Activated CD4-positive, alpha-beta T cell treated with anti-CD3 and anti-CD28 coated beads for 1 hour (primary cell): ENCODE results near the gene RBM19.

Experiments
- DNase-seq: peaks from one replicate; pipeline ENCODE4 v3.0.0-alpha.2; 2020

The RBM19 gene

DNA sequence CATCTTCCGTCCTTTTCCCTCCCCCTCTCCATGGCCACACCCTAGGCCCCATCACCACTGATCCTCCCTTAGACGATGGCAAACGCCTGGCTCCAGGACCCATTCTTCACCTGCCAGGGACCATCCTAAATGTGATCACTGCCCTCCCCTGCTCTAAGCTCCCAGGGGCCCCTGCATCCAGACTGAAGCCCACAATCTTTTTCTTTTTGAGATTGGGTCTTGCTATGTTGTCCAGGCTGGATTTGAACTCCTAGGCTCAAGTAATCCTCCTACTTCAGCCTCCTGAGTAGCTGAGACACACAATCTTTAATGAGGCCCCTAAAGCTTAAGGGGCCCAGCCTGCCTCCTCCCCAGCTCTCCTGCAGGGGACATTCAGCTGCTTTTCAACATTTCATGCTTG lies 15.3 kb downstream of the RBM19 start:
- DNase-seq: no peak

DNA sequence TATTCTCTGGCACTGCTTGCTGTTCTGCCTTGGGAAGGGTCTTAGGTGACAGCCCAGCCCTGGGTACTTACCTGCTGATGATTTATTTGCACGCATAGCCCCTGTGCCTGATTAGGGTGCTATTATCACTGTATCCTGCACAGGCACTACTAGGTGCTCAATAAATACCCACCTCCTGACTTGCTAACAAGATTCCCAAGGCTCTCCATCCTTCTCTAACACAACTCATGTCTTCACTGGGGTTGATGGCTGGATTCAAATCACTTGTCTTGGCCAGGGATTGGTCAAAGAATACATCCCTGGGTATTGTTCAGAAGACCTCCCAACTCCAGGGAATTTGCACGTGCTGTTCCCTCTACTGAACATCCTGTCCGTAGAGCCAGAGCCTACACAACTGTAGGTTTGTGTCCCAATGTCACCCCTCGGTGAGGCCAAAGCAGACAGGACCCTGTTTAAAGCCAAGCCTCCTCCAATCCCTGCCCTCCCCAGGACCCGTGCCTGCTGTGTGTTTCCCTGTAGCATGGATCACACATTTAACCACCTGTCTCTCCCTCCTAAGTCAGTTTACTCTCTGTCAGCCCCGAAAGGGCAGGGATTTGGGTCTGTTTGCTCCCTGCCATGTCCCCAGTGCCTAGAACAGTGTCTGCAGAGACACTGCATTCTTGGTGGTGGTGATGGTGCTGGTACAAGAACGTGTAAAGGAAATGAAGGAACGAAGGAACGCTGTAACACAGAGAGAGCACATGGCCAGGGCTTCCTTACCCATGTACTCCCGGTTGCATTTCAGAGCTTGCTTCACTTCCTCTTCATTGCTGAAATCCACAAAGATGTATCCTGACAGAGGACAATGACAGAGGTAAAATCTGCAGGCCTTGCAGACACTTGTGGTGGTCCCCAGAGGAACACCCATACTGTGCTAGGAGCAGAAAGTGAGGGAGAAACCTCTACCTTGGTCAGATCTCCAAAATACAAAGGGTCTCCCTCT lies 16.5 kb downstream of the RBM19 start:
- no peak for DNase-seq

DNA sequence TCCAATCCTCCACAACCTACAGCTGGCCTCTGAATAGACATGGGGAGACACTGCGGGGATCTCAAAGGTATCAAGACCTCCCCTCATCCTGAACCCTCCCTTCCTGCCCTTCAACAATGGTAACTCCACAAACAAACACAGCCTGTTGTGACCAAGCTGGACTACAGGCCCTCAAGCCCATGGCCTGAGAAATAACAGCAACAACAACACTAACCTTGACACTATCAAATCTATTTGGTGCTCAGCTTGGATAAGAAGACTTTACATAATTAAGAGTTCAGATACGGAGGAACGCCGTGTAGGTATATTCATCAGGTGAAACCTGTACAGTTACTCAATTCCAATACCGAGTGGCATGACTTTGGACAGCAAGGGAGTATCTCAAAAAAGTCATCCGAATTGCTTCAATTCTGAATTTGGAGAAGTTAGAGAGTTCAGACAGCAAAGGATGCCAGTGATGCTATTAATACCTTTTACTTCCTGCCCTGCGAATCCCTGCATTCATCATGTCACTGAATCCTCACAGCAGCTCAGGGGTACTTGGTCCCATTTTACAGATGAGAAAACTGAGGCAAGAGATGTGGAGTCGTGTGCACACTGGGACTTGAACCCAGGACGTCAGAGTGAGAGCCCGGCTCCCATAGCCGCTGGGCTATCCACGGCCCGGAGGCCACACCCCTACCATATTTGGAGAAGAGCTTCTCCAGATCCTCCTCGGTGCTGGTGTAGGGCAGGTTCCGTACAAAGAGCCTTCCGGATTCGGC lies 17.8 kb downstream of the RBM19 start:
- no peak for DNase-seq

DNA sequence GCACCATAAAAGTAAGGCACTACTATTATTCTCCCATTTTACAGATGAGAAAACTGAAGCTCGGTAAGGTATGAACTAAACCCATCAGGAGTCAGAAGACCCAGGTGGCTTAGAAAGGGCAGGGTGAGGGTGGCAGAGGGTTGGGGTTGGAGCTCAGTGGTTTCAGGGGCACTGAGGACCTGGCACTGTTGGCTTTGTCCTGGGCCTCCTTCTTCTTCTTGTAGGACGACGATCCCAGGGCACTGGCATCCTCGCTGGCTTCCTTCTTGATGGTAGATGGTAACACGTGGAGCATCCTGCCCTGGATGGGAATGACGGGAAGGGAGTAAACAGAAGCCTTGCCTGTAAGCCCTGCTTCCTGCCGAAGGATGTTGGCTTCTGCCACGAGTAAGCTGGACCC lies 19.9 kb downstream of the RBM19 start:
- DNase-seq: no peak

DNA sequence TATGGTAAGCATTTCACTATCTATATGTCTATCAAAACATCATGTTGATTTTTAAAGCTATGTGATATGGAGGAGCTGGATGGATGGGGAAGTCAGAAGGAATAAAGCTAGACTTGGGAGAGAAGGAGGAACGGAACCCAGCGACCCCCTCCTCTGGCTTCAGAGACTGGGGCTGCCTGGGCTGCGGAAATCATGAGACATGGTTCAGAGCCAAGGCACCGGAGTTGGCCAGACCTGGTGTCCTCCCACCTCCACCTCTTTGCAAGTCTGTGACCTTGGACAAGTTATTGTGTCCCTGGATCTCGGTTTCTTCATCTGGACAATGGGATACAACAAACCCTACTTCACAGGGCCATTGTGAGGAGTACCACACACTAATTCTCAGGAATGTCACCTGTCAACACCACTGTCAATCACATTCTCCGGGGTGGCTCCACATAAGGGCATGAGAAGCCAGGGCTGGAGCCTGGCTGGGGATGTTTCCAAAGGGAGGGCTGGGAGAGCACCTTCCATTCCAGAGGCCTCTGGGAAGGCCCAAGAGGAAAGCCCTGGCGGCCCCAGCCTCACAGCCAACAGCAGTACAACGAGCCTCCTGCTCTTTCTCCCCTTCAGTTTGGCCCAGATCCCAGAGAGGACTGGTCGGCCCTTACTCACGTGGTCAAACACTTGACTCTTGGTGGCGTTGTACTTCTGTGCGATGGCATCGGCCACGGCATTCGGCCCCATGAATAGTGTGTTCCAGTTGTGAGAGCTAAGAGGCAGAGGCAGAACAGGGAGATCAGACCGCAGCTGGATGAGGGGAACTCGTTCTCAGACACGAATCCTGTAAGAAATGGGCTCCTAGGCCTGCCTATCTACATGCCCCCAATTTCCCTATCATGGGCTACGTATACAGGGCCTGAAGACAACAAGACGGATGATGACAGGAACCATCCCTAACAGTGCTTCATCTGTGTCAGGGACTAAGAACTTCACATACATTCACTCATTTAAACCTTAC lies 20.7 kb downstream of the RBM19 start:
- DNase-seq: no peak

DNA sequence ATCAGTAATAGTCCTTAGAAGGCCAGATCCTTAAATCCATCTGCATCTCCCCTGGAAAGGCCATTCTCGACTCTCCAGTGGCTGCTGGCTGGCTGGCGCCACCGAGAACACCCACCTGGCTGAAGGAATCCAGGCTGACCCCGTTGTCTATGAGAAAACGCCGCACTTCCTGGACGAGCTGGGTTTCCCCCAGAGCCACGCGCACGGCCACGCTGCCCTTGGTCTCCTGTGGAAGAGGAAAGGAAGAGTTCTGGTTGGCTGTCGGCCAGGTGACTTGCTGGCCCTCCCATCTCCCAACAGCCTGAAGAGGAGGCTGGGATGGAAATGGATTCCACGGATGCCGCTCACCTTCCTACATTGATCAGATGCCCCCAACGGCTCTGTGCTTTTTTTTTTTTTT lies 23.9 kb downstream of the RBM19 start:
- no peak for DNase-seq

DNA sequence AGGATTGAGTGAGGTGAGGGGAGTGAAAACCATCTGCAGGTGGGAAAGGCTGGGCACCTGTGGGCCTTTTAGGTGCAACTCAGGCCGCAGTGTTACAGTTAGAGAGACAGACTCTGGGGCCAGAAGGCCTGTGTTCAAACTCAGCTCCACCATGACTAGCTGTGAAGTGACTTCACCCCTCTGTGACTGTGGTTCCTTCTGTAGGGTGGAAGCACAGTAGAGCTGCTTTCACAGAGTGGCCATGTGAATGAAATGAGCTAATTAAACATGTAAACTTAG lies 25.0 kb downstream of the RBM19 start:
- DNase-seq: no peak

DNA sequence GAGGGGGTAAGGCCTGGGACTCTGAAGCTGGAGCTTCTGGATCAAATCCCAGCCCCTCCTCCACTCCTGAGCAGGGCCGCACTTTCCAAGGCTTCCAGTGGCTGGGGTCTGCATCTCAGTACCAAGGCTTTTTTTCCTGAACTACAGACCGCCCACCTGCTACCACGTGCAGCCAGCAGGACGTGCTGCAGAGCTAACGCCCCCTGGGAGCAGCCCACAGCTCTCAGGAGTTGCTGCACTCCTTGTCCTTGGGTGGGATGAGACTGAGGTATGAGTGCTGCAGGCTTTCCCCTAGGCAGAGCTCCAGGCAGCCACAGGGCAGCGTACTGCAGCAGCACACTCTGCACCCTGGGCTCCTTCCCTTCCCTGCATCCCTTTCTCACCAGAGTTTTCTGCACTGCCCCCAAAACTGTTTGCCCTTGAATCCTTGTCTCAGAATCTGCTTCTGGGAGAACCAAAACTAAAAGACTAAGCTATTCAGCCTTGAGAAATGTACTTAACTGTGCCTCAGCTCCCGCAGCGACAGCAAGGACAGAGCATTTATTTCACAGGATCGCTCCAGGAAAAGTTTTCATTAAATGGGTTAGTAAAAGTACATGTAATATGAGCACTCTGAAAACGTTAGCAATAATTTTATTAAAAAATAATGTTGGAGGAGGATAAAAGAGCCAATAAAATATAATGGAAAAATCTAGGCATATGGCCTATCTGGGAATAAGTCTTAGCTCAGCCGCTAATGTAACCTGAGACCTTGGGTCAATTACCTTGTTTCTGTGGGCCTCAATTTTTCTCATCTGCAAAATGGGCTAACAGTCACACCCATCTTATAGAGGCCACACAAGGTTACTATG lies 25.5 kb downstream of the RBM19 start:
- DNase-seq: no peak

DNA sequence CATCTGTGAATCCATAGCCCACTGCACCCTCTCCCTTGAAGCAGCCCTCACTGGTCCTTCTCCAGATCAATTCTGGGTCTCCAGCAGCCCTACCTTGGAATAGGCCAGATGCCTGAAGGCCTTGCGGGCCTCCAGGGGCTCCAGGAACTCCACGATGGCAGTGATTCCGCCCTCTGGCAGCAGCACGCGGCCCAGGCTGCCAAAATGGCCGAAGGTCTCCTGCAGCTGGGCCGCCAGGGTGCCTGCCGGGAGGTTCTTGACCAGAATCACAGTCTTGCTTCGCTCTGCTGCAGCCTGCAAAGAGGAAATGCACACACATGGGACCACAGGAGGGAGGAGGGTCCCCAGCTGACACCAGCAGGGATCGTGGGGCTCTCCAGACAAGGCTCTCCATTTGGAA lies 26.3 kb downstream of the RBM19 start:
- no peak for DNase-seq

DNA sequence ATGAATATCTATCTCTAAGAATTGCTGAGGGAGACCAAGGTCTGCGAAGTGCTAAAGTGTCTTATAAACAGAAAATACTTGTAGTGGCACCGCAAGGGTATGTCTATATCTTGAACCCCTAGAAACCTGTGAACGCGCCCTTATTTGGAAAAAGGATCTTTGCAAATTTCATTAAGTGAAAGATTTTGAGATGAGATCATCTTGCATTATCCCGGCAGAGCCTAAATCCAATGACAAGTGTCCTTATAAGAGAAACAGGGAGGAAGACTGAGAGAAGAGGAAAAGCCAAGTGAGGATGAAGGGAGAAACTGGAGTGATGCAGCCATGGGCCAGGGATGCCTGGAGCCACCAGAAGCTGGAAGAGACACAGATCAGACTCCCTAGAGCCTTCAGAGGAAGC lies 27.7 kb downstream of the RBM19 start:
- no peak for DNase-seq

DNA sequence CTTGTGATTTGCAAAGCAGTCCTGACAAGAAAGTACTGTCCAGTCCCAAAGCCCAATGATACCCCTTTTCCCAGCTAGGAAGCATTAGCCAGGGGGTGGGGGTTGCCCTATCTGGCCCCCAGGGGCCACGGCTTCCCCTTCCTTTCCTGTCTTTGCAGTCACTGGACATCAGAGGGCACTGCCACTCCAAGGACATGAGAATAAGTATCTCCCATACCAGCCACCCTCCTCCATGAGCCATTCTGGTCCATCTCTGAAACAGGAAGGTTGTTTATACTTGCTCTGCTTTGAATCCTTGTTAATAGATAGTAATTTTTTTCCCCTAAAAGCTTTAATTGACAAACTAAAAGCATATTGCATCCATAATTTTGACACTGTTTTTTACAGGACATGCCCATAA lies 29.7 kb downstream of the RBM19 start:
- DNase-seq: no peak

DNA sequence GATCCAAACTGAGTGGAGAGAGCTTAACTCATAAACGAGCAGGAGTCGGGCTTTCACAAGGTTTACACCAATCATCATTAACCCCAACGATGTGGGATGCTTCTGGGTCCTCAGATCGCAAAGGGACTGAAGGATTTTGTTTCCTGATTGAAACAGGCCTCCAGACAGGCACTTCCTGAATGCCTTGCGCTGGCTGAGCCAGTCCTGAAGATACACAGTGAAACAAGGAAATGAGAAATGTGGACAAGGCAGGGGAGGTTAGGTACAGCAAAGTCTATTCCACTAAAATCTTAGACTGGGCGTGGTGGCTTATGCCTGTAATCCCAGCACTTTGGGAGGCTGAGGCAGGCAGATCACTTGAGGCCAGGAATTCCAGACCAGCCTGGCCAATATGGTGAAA lies 30.7 kb downstream of the RBM19 start:
- no peak for DNase-seq

DNA sequence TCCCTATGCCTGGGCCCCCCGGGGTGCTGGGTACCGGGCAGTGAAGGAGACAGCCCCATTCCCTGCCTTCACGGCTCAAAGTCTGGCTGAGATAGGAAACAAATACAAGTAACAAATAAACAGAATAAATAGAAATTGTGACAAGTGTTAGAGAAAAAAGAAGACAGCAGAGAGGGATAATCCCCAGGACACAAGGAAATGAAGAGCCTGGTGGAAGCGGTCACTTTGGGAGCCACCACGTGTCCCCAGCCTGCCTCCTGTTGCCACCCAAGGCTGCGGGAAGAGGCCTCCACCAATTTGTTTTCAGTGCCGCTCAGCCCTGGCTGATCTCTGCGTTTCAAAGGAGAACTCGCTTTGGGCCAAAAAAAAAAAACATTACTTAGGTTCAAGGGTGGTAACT lies 31.2 kb downstream of the RBM19 start:
- DNase-seq: no peak

DNA sequence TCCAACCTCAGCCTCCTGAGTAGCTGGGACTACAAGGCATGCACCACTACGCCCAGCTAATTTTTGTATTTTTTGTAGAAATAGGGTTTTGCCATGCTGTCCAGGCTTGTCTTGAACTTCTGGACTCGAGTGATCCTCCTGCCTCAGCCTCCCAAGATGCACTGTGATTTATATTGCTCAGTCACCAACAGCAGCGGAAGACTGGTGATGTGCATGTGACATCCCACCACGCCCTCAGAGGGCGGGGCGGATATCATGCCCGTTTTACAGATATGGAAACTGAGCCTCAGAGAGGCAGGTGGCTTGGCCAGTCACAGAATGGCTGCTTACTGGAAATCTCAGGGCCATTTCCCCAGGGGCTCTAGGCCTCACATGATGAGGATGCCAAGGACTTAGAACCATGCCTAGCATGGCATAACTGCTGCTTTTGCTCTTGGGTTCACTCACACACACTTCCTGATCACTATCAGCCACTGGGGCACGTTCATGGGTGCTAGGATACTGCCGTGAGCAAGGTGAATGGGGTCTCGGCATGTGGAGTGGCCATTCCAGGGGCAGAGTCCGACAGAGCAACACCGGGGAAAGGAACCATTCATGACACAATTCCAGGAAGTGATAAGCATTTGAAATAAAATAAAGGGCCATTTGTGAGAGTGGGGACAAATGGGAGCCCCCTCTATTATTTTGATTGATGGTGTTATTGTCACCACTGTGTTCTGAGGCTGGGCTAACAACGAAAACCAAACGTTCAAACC lies 31.9 kb downstream of the RBM19 start:
- no peak for DNase-seq

DNA sequence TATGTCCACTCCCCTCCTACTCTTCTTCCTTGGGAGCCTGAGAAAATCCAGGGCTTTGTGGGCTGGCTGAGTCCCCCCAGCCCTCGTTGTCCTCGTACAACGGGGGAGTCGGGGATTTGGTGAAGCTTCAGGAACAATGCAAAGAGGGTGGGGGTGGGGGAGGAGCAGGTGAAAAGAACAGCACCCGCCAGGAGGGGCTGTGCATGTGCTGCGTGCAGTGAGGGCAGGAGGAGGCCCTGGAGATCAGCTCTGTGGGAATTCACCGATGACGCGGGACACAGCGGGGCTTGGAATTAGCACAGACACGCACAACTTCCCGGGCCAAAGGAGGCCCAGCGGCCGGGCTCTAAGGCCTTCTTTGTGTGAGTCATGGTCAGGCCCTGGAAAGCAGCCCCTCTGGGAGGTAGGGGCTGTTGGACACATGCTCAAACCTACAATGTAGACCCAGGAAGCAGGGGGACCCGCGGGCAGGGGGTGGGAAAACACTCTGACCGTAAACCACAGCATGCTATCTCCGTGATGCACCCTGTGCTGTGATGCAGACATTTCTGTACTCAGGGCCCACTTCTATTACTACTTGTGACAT lies 32.8 kb downstream of the RBM19 start:
- no peak for DNase-seq

DNA sequence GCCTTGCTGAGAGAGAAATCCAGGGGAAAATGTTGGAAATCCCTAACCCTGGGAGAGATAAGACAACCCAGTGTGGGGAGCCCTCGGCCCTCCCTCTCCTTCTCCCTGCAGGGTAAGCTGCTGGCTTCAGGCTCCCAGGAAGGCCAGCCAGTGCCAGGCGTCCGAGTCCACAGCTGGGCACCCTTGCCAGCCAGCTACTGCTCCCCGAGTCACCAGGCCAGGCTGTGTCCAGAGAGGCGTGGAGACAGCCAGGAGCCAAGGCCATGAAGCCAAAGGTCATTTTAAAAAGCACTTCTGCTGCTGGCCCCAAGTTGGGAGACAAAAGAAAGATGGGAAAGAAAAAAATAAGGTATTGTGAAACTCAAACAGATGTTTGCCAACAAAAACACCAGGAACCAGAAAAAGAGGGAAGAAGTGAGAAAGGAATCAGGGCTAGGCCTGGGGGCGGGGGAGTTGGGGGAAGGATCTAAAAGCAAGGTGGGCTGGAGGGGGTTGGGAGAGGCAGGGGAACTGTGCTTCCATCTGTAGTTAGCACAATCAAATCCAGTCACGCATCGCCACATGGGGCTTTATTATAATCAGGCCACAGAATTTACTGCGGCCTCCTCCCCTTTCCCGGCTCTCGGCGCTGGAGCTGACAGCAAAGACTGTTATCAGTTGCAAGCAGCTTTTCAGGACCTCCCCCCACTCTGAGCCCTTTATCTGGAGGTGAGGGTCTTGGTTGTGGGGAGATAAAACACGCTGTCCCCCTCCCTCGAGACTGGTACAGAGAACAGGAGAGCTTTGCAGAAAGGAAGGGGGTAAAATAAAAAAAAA lies 33.5 kb downstream of the RBM19 start:
- no peak for DNase-seq

DNA sequence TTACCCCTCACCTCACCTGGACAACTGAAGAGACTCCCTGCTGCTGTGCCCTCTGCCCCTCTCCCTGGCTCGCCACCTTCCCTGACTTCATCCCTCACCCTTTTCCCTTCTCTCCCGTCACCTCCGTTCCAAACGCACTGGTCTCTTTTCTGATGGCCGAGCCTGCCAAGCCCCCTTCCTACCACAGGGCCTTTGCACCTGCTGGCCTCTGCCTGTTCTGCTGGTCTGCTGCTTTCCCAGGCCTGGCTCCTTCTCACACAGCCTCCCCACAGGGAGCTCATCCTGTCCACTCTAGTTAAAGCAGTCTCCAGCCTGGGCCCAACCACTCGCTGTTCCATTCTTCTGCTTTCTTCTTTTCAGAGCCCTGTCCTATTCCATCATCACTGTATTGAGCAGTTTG lies 34.6 kb downstream of the RBM19 start:
- DNase-seq: no peak

DNA sequence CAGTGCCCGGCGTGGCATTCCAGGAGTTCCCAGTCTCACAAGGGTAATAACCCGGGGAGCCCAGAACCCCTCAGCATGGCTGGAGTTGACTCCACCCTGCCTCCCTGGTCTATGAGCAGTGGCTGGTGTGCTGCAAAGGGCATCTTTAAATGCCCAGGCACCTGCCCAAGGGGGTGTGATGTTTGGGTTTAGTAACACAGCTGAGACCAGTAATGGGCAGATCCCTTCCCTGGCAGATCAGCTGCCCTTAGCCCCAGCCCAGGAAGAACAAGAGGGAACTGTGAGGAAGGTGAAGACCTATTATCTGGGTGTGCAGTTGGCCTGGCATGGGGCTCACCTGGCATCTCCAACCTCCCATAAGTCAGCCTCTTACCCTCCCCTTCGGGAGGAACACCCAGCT lies 35.9 kb downstream of the RBM19 start:
- DNase-seq: no peak

DNA sequence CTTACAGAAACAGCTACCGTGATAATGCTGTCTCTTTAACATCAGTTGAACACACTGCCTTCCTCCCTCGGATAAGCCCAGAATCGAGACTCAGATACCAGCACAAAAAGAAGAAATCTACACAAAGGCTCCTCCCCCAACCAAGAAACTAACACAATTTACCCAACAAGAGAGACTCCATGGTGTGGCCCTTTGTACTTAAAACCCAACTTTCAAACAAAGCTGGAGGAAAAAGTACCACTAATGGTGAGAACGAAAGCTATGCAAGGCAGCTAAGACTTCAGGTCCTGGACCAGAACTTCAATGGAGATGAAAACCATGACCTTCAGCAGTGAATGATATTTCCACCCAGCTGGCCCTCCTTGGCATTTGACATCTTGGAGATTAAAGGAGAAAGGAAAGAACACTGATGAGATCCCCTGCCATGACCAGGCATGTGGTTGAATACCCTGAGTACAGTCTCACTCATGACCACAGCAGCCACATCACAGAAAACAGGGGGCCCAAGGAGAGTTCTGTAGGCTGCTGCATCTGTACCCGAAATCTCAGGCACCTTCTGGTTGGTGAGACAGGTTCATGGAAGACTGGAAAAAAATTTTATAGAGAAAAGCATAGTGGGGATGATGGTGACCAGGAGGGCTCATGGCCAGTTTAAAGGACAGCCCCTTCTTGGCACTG lies 36.7 kb downstream of the RBM19 start:
- no peak for DNase-seq

DNA sequence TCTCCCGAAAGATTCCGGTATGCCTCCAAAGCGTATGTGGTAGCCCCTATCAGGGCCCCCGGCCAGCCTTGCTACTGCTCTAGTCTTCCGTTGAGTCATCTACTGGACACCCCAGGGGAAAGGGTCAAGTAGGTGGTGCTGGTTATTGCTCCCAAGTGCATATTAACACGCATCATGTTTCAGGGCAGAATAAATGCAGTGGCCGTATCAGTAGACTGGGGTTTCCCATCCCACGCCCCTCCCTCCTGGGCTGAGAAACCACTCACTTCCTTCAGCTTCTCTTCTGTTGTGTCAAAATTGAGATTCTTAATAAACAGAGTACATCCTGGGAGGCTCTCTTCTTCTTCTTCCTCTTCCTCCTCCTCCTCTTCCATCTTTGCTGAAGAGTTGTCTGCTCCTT lies 39.3 kb downstream of the RBM19 start:
- no peak for DNase-seq
